Smooth muscle cell (in vitro differentiated cells): Measurements from ENCODE around the gene SGSM2. TPM values are rescaled to one million over a fixed set of nuclear protein-coding genes. Genes with fewer than 3 reads are reported as not detected.

Source experiments
- DNase-seq: peaks from one replicate; lab custom pipeline; 2025; ENCODE audit not compliant: unreplicated experiment; lab: John Stamatoyannopoulos, UW
- H2AFZ ChIP-seq: fragments of 200-600 bp; sonication (generic); 2 replicates; pipeline ENCODE4 v1.6.0; 2016; ENCODE audit warnings: antibody characterized with exemption, low read depth, mild to moderate bottlenecking
- H3F3A ChIP-seq: fragments of 200-600 bp; sonication (generic); 2 replicates; pipeline ENCODE4 v1.6.0; 2017; ENCODE audit warnings: antibody characterized with exemption, low read depth
- H3K27ac ChIP-seq: fragments of 200-600 bp; sonication (generic); 2 replicates; pipeline ENCODE4 v1.5.1; 2016; ENCODE audit warnings: low read depth, mild to moderate bottlenecking
- H3K27me3 ChIP-seq: fragments of 200-600 bp; sonication (generic); 2 replicates; pipeline ENCODE4 v1.6.1; 2016; ENCODE audit warnings: low read depth, mild to moderate bottlenecking
- H3K36me3 ChIP-seq: fragments of 200-600 bp; sonication (generic); 2 replicates; pipeline ENCODE4 v1.5.1; 2016; ENCODE audit warnings: low read depth
- H3K4me1 ChIP-seq: fragments of 200-600 bp; sonication (generic); 2 replicates; pipeline ENCODE4 v1.5.1; 2016; ENCODE audit warnings: low read depth
- H3K4me2 ChIP-seq: fragments of 200-600 bp; sonication (generic); 2 replicates; pipeline ENCODE4 v1.6.0; 2016; ENCODE audit warnings: mild to moderate bottlenecking
- H3K4me3 ChIP-seq: fragments of 200-600 bp; sonication (generic); 2 replicates; pipeline ENCODE4 v1.5.1; 2016; ENCODE audit warnings: mild to moderate bottlenecking
- H3K79me2 ChIP-seq: fragments of 200-600 bp; sonication (generic); 2 replicates; pipeline ENCODE4 v1.6.0; 2016; ENCODE audit warnings: low read depth, mild to moderate bottlenecking
- H3K9ac ChIP-seq: fragments of 200-600 bp; sonication (generic); 2 replicates; pipeline ENCODE4 v1.6.0; 2016; ENCODE audit warnings: low read depth
- H3K9me3 ChIP-seq: fragments of 200-600 bp; sonication (generic); replicated peaks from 2 replicates; pipeline ENCODE4 v1.5.1; 2016; ENCODE audit warnings: low read depth
- H4K20me1 ChIP-seq: fragments of 200-600 bp; sonication (generic); 2 replicates; pipeline ENCODE4 v1.6.0; 2016; ENCODE audit warnings: low read depth
- CTCF ChIP-seq: fragments of 200-600 bp; sonication (generic); IDR thresholded peaks from 2 replicates; pipeline ENCODE4 v1.5.1; 2017; ENCODE audit warnings: borderline replicate concordance, mild to moderate bottlenecking, antibody characterized with exemption; ENCODE audit not compliant: insufficient read depth, poor library complexity, severe bottlenecking
- WGBS: methylation state at CpG from one replicate; pipeline ENCODE4 v1.1.7; 2016; ENCODE audit warnings: low lambda C conversion rate; 5-methylcytosine and 5-hydroxymethylcytosine counted together
- polyA plus RNA-seq: library from polyadenylated mRNA; unstranded; fragments of >200 nt; fragmentation: Nextera tagmentation; extraction: Ambion mirVana; gene quantifications from 2 replicates; pipeline ENCODE4 v1.2.1, GENCODE V29; 2016
- total RNA-seq: library from RNA; depleted of rRNA; stranded (reverse); fragments of >200 nt; gene quantifications from 2 replicates; pipeline ENCODE4 v1.2.3, GENCODE V29; 2014

The SGSM2 gene
- total and polyA plus RNA-seq, 2 experiments from 2014 or later: 20.8 to 26.9 TPM

- no peak for DNase-seq
- no peaks in the 10 kb centered on the region for H3K27me3 ChIP-seq
- H3K4me1 ChIP-seq: no peaks in the 10 kb centered on the region
- H3F3A ChIP-seq: no peaks in the 10 kb centered on the region
- no peaks in the 10 kb centered on the region for H4K20me1 ChIP-seq
- no peaks in the 10 kb centered on the region for H3K9me3 ChIP-seq
- H3K9ac ChIP-seq: no peak overlapping the region
- no peak overlapping the region for H3K4me2 ChIP-seq
- H3K27ac ChIP-seq: no peak overlapping the region
- no peak overlapping the region for H2AFZ ChIP-seq
- 87% methylated on average over 11 of the region's 11 CpGs for WGBS
- H3K4me3 ChIP-seq: no peak overlapping the region
- TF ChIP-seq CTCF: no peak
- H3K79me2 ChIP-seq: no peaks in the 10 kb centered on the region
- no peaks in the 10 kb centered on the region for H3K36me3 ChIP-seq
Measured at GRCh38 chr17:2370211-2370589, 32.9 kb downstream of the SGSM2 start.

- DNase-seq: no peak
- 97% methylated on average over 27 of the region's 30 CpGs for WGBS
- no peak for TF ChIP-seq CTCF
- no peaks in the 10 kb centered on the region for H3K4me1 ChIP-seq
- no peaks in the 10 kb centered on the region for H3K27me3 ChIP-seq
- no peaks in the 10 kb centered on the region for H3K79me2 ChIP-seq
- H3K9ac ChIP-seq: no peak overlapping the region
- H3F3A ChIP-seq: no peaks in the 10 kb centered on the region
- H3K27ac ChIP-seq: no peak overlapping the region
- H2AFZ ChIP-seq: no peak overlapping the region
- no peak overlapping the region for H3K4me3 ChIP-seq
- H3K4me2 ChIP-seq: no peak overlapping the region
- H3K36me3 ChIP-seq: no peaks in the 10 kb centered on the region
- H3K9me3 ChIP-seq: no peaks in the 10 kb centered on the region
- no peaks in the 10 kb centered on the region for H4K20me1 ChIP-seq
Measured at GRCh38 chr17:2371183-2372130, 34.2 kb downstream of the SGSM2 start.

- H4K20me1 ChIP-seq: no peaks in the 10 kb centered on the region
- H3K4me1 ChIP-seq: no peaks in the 10 kb centered on the region
- 96% methylated on average over 26 of the region's 26 CpGs for WGBS
- no peaks in the 10 kb centered on the region for H3K9me3 ChIP-seq
- no peak overlapping the region for H2AFZ ChIP-seq
- no peaks in the 10 kb centered on the region for H3K27me3 ChIP-seq
- H3K4me3 ChIP-seq: no peak overlapping the region
- TF ChIP-seq CTCF: no peak
- no peak overlapping the region for H3K4me2 ChIP-seq
- H3F3A ChIP-seq: no peaks in the 10 kb centered on the region
- H3K36me3 ChIP-seq: no peaks in the 10 kb centered on the region
- no peak for DNase-seq
- no peak overlapping the region for H3K9ac ChIP-seq
- no peaks in the 10 kb centered on the region for H3K79me2 ChIP-seq
- no peak overlapping the region for H3K27ac ChIP-seq
Measured at GRCh38 chr17:2372180-2372579, 34.9 kb downstream of the SGSM2 start.
